ENCODE results near the gene MCOLN2.
"Not testable (repeated sequence)": the region's sequence is repeated elsewhere in the genome, so short reads cannot be mapped to it uniquely, and the experiment has no call there.

The MCOLN2 gene

GRCh38 chr1:84996846-84997666 is at the start of gene MCOLN2:
Gene MCOLN2 (minus strand): TSS chr1:84997113. CDS start chr1:84996872, 241 bp downstream.
- peak; percentile 40 to 57 for DNase-seq

- DNase-seq = no peak
Measured at GRCh38 chr1:85042413-85042812, 45.5 kb upstream of the MCOLN2 start.

- DNase-seq = no peak
Measured at GRCh38 chr1:85041793-85042192, 44.9 kb upstream of the MCOLN2 start.

GRCh38 chr1:85033221-85033620 is 36.3 kb upstream of the MCOLN2 start:
- no peak for DNase-seq

GRCh38 chr1:85030536-85030935 is 33.6 kb upstream of the MCOLN2 start:
- no peak for DNase-seq

GRCh38 chr1:85028151-85028550 is 31.2 kb upstream of the MCOLN2 start:
- DNase-seq = no peak

GRCh38 chr1:85027242-85027983 is 30.5 kb upstream of the MCOLN2 start:
- no peak for DNase-seq

GRCh38 chr1:85025940-85026339 is 29.0 kb upstream of the MCOLN2 start:
- no peak for DNase-seq

GRCh38 chr1:85024736-85025135 is 27.8 kb upstream of the MCOLN2 start:
- DNase-seq = no peak

GRCh38 chr1:85022700-85023099 is 25.8 kb upstream of the MCOLN2 start:
- no peak for DNase-seq

- DNase-seq = no peak
Measured at GRCh38 chr1:85019994-85020393, 23.1 kb upstream of the MCOLN2 start.

- DNase-seq = no peak
Measured at GRCh38 chr1:85015826-85016225, 18.9 kb upstream of the MCOLN2 start.

- DNase-seq = not testable (repeated sequence)
Measured at GRCh38 chr1:85005641-85006040, 8.7 kb upstream of the MCOLN2 start.

- no peak for DNase-seq
Measured at GRCh38 chr1:85001742-85002141, 4.8 kb upstream of the MCOLN2 start.

GRCh38 chr1:84998642-84999280 is 1.8 kb upstream of the MCOLN2 start:
- DNase-seq = no peak

- DNase-seq = no peak
Measured at GRCh38 chr1:84997667-84998600, 1.0 kb upstream of the MCOLN2 start.

GRCh38 chr1:84995484-84996334 is 1.2 kb downstream of the MCOLN2 start:
- DNase-seq = no peak

GRCh38 chr1:84991097-84991920 is 5.6 kb downstream of the MCOLN2 start:
- DNase-seq = no peak

GRCh38 chr1:84988588-84988987 is 8.3 kb downstream of the MCOLN2 start:
- no peak for DNase-seq

GRCh38 chr1:84986561-84986960 is 10.4 kb downstream of the MCOLN2 start:
- DNase-seq = not testable (repeated sequence)

- DNase-seq = no peak
Measured at GRCh38 chr1:84985365-84985764, 11.5 kb downstream of the MCOLN2 start.
